Activated CD4-positive, CD25-positive, alpha-beta regulatory T cell (primary cell): ENCODE results near the gene RAB11FIP3.
"Not testable (repeated sequence)": the region's sequence is repeated elsewhere in the genome, so short reads cannot be mapped to it uniquely, and the experiment has no call there.

Experiments used
- DNase-seq, 4 experiments: peaks; one replicate each; lab custom pipeline; 2025; lab: John Stamatoyannopoulos, UW

The RAB11FIP3 gene

DNA sequence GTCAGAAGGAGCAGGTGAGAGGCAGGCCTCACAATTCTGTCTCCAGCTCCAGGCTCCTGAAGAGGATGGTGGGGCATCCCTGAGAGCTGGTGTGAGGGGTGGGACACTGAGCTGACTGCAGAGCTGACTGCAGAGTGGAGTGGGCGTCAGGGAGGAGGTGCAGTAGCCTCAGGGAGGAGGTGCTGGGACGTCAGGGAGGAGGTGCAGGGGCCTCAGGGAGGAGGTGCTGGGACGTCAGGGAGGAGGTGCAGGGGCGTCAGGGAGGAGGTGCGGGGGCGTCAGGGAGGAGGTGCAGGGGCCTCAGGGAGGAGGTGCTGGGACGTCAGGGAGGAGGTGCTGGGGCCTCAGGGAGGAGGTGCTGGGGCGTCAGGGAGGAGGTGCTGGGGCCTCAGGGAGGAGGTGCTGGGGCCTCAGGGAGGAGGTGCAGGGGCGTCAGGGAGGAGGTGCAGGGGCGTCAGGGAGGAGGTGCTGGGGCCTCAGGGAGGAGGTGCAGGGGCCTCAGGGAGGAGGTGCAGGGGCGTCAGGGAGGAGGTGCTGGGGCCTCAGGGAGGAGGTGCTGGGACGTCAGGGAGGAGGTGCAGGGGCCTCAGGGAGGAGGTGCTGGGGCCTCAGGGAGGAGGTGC is 41.9 kb downstream of the RAB11FIP3 start:
- DNase-seq: not testable (repeated sequence)

GRCh38 chr16:468068-468821 is 42.8 kb downstream of the RAB11FIP3 start:
- DNase-seq: no peak

DNA sequence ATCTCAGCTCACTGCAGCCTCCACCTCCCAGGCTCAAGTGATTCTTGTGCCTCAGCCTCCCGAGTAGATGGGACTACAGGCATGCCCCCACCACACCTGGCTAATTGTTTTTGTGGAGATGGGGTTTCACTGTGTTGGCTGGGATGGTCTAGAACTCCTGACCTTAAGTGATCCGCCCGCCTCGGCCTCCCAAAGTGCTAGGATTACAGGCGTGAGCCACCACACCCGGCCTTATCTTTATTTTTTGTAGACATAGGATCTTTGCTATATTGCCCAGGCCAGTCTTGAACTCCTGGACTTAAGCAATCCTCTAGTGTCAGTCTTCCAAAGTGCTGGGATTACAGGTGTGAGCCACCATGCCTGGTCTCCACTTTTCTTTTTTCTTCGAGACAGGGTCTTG is 44.0 kb downstream of the RAB11FIP3 start:
- DNase-seq: not testable (repeated sequence)

- DNase-seq: no peak
Measured at GRCh38 chr16:470418-470817, 45.0 kb downstream of the RAB11FIP3 start.

DNA sequence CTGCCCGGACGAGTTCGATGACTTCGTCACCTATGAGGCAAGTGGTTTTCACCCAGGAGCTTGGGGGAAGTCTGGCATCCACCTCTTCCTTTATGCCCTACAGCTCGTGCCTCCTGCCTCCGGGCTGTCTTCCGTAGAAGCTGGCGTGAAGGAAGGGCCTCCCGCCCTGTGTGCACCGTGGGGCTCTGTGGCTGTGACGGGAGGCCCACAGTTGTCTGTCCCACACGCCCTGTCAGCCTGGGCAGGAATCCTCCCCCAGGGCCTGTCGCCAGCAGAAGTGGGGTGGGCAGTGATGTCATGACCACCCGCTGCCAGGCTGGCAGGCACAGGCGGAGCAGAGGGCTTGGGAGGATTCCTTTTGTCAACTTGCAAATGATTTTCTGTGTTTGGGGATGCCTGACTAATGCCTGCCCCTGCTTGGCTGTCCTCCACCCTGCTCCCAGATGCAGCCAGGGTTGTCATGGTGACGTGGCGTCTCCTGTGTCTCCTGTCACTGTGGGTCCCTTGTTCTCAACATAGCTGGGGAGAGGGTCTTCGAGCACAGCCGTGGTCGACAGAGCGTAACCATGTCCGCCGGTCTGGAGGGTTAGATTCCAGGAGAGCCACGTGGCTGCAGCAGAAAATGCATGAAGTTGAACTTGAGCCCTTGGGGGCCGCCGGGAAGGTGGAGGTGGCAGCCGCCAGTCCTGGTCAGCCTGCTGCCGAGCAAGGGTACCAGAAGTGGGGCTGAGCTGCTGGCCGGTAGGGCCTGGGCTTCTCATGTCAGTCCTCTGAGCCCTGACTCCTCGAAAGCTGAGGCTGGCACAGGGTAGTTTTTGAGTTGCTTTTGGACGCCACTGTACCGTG is 46.1 kb downstream of the RAB11FIP3 start:
- DNase-seq: no peak

DNA sequence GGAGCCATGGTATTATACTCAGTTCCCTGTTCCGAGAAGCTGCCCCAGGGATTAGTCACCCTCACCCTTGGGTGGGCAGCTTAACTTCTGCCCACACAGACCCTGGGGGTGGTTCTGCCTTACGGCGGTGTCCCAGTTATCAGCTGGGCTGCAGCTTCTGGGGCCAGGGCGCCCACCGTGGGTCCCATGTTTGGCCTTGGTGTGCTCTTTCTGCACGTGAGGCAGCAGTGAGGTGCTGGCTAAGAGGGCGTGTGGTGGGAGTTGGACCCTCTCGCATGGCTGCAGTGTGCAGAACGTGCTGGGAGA is 46.7 kb downstream of the RAB11FIP3 start:
- DNase-seq: no peak

DNA sequence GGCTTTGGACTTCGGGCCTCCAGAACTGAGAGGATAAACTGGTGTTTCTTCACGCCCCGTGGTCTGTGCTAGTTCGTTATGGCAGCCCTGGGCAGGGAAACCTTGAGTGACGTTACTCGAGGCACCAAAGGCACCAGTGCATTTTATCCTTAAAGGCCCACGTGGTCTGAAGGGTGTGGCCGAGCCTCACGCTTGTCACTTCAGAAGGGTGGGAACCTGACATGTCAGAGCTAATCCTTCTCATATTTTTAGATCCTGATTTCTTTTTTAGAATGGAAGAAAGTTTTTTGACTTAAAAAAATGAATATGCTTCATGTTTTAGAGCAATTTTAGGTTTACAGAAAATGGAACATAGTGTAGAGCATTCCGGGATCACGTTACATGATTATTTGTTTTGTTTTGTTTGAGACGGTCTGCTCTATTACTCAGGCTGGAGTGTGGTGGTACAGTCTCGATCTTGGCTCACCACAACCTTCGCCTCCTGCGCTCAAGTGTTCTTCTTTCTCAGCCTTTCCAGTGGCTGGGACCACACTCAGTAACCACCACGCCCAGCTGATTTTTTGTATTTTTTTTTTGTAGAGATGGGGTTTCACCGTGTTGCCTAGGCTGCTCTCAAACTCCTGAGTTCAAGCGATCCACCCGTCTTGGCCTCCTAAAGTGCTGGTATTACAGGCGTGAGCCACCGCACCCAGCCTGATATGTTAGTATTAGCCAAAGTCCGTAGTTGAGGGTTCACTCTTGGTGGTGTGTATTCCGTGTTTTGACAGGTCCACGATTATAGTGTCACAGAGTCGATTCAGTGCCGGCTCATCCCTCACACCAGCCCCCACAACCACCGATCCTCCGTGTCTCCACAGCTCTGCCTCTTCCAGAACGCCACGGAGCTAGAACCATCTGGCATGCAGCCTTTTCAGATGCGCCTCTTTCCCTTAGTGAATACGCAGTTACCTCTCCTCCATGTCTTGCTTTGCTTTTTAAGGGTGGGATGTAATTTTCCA is 47.9 kb downstream of the RAB11FIP3 start:
- DNase-seq: no peak

GRCh38 chr16:474420-475122 is 49.1 kb downstream of the RAB11FIP3 start:
- DNase-seq: no peak

DNA sequence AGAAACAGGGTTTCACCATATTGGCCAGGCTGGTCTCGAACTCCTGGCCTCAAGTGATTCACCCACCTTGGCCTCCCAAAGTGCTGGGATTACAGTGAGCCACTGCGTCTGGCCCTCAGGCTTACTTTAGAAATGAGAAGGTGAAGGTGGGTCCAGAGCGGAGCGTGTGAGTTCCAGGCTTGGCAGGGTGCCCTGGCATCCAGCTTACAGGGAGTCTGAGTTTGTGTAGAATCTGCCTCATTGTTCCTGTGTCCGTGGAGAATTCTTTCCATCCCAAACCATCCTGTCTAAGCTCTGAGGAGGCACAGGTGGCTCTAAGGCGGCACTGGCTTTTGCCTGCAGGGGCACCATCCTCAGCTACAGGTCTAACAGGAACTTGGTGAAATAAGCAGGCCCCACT is 50.6 kb downstream of the RAB11FIP3 start:
- DNase-seq: no peak

DNA sequence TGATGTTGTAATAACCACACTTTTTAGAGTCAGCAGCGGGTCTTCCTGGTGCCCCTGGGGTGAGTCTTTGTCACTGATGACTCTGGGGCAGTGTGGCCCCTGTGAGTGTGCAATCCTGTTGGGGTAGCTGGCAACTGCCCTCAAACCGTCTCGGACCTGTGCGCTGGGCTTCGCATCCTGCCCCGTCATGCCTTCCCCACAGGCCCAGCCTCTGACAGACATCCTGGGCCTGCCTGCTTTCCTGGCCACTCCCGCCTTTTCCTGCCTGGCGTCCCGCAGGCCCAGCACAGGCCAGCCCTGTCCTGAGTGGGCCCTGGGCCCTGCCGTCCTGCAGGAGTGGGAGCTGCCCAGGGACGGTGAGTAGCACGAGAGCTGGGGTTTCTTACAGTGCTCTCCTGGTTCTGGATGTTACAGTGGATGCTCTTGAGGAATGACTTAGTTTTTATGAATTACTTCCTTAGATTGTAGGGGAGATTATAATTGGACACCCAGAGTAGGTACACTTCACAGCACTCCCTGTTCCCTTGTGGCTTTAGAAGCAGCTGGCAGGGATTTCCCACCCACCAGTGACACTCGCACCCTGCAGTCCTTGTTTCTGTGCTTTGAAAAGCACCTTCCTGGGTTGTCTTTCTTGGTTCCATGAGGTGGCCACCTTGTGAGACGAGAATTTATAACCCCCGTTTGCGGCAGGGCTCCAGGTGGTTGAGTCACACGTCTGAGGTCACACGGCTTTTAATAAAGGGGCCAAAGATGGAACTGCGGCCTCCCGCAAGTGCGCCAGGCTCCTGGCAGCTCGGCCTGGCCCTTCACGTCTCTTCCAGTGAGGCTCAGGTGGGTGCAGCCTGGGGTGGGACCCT is 52.1 kb downstream of the RAB11FIP3 start:
- no peak for DNase-seq

- not testable (repeated sequence) for DNase-seq
Measured at GRCh38 chr16:478287-478686, 52.8 kb downstream of the RAB11FIP3 start.

GRCh38 chr16:482468-483185 is 57.2 kb downstream of the RAB11FIP3 start:
- DNase-seq: no peak

GRCh38 chr16:483341-484075 is 58.1 kb downstream of the RAB11FIP3 start:
- DNase-seq: no peak

GRCh38 chr16:489606-490005 is 64.2 kb downstream of the RAB11FIP3 start:
- DNase-seq: no peak

GRCh38 chr16:490768-491167 is 65.3 kb downstream of the RAB11FIP3 start:
- DNase-seq: no peak

DNA sequence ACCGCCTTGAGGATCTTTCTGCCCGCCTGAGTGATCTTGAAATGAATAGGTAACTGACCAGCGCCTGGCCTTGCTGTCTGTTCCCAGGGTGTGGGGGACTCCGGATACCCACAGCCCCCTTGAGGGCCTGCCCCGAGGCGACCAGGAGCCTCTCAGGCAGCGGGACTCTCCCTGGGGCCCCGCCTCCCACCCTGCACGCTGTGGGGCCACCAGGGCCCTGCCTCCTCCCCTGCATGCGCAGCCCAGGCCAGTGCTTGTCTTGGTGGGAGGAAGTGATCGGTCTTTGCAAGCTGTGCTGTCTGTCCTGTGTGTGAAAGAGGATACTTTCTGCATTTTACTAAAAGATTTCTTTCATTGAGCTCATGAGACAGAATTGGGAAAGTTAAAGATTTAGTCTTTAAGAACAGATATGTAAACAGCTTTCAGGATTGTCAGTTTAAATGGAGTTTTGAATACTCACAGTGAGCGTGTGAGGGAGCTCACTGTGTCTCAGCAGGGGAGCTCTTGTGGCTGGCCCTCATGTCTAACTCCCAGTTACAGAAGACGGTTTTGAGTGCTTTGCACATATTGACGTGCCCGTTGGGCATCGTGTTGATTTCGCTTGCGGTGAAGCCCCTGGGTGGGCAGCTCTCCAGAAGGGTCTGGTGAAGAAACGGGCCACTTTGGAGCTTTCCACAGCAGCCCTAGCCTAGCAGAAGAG is 65.9 kb downstream of the RAB11FIP3 start:
- DNase-seq: no peak

GRCh38 chr16:492211-492875 is 66.9 kb downstream of the RAB11FIP3 start:
- no peak for DNase-seq

DNA sequence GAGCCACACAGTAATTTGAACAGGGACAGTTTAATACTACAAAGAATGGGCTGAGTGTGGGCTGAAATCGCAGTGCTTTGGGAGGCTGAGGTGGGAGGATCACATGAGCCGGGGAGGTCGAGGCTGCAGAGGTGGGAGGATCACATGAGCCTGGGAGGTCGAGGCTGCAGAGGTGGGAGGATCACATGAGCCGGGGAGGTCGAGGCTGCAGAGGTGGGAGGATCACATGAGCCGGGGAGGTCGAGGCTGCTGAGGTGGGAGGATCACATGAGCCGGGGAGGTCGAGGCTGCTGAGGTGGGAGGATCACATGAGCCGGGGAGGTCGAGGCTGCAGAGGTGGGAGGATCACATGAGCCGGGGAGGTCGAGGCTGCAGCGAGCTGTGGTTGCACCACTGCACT is 69.2 kb downstream of the RAB11FIP3 start:
- DNase-seq: not testable (repeated sequence)
